Pericardium fibroblast (primary cell): ENCODE results near the gene SPATA6L. TPM values are rescaled to one million over a fixed set of nuclear protein-coding genes. Genes with fewer than 3 reads are reported as not detected.

Source experiments
- total RNA-seq: library from RNA; depleted of rRNA; stranded (reverse); fragments of >200 nt; gene quantifications from 2 replicates; pipeline ENCODE4 v1.2.3, GENCODE V29; 2015

Gene SPATA6L
- 1.0 TPM in 1 of 2 replicates, not detected in the other for total RNA-seq

GRCh38 chr9:4666042-4666699, at the start of gene SPATA6L:
TSS of gene SPATA6L (minus strand) at chr9:4666480. CDS start at chr9:4666250, 230 bp downstream.

DNA sequence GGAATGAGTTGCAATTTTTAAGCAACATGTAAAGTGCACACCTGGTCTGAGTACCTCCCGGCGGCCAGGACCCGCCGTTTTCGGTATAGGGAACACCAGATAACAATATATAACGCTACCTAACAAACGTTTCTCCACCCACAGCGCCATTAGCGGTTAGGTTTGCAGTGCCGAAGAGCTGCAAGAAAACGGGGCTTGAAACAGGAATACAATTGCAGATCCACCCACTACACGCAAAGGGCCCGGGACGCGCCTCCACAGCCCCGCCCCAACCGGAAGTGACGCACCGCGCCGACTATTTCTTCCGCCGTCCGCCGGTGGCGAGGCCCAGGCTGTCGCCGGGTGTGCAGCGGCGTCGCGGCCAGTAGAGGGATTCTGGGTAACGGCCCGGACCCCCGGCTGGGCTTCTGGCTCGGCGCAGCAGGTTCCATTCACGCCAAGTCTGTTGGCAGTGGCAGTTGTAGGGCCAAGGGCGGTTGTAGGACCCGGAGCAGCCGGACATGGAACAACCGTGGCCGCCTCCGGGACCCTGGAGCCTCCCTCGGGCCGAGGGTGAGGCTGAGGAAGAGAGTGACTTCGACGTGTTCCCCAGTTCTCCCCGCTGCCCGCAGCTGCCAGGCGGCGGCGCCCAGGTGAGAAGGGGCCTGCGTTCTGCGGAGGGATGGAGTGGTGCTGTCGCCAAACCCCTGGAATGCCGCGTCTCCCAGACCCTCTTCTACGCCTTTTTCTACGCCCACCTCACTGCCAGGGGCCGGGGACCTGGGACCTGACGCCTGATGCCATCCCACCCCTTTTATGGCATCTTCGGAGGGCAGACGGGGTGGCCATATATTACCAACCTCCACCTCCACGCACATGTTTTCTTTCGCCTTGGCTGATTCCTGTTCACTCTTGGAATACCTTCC, 13.2 kb upstream of the SPATA6L start, which contains the start of gene CDC37L1:
Gene CDC37L1, plus strand, starts transcription at position 302 of the 905 bp plus-strand sequence. Its CDS starts 199 bp downstream, at position 501.

GRCh38 chr9:4662108-4662988, 3.9 kb downstream of the SPATA6L start, which contains the start of gene PLPP6:
TSS of gene PLPP6 (plus strand) at chr9:4662294. CDS start at chr9:4662376, 82 bp downstream.

Other genes with a start within 250 kb of the SPATA6L start
- gene SLC1A1, start 176.0 kb downstream of the SPATA6L start, total RNA-seq = 3.8 and 9.7 TPM in 2 replicates
- gene PLPP6, start 4.2 kb downstream of the SPATA6L start, total RNA-seq = 2.3 and 6.3 TPM in 2 replicates
- 19.4 and 24.5 TPM in 2 replicates for gene CDC37L1, start 13.1 kb upstream of the SPATA6L start, total RNA-seq
- 52.9 and 58.3 TPM in 2 replicates for gene AK3, start 74.7 kb upstream of the SPATA6L start, total RNA-seq
- 8.7 and 8.9 TPM in 2 replicates for gene RCL1, start 126.5 kb upstream of the SPATA6L start, total RNA-seq